HG02763 (cell line): Measurements from ENCODE around the gene CALY.

Source experiments
- ATAC-seq: cut with Tn5 transposase; IDR thresholded peaks from one replicate; pipeline ENCODE4 v1.9.1; 2021; ENCODE audit warnings: mild to moderate bottlenecking, moderate library complexity; ENCODE audit not compliant: unreplicated experiment

CALY gene

DNA sequence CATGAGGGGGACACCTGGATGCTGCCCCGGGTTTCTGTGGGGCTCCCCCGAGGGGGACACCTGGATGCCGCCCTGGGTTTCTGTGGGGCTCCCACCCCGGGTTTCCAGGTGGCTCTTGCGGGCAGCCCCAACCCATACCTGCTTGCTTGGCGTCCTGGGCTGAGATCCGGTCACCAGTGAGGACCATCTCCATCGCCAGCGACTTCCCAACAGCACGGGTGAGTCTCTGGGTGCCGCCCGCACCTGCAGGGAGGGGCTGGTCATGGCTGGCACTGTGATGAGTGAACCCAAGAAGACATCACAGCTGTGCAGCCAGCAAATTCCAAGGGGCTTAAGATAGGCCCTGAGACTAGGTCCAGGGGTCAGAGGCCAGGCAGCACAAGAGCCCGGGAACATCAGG is 30.1 kb upstream of the CALY start:
- no peak for ATAC-seq

- ATAC-seq, result no peak
These were observed 29.4 kb upstream of the CALY start for GRCh38 chr10:133366130-133366478.

- no peak for ATAC-seq
These were observed 28.9 kb upstream of the CALY start for GRCh38 chr10:133365461-133366129.

DNA sequence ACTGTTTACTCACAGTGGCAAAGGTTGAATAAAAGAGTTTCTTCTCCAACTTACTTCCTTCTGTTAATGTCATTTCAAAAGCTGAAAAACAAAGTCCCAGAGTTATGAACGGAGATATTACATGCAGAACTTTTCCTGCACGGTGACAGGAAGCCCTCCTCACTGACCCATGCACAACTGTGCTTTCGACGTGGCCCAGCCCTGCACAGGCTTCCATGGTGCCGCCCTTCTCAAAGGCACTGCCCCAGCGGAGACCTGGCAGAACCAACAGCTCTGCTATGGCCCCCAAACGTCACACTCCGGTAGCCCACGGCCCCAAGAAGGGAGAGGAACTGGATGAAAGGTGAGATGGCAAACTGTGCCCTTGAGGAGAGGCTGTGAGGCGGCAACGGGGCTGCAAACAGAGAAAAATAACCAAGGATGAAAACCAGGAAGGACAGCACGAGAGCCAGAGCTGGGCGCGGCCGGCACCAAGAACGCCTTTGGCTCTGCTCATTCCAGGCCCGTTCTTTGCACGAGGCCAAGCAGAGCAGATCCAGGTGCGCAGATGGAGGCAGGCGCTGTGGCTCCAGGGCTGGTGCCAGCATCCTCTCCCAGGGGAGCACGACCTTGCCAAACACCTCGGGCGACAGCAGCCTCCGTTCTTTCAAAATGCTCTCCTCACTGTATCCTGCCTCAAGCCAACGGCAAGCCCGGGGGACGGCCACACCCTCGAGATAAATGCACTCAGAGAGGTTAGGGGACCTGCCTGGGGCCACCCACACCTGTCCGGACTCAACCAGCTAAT is 28.1 kb upstream of the CALY start:
- ATAC-seq, result no peak

GRCh38 chr10:133362846-133363245 is 26.1 kb upstream of the CALY start:
- no peak for ATAC-seq

DNA sequence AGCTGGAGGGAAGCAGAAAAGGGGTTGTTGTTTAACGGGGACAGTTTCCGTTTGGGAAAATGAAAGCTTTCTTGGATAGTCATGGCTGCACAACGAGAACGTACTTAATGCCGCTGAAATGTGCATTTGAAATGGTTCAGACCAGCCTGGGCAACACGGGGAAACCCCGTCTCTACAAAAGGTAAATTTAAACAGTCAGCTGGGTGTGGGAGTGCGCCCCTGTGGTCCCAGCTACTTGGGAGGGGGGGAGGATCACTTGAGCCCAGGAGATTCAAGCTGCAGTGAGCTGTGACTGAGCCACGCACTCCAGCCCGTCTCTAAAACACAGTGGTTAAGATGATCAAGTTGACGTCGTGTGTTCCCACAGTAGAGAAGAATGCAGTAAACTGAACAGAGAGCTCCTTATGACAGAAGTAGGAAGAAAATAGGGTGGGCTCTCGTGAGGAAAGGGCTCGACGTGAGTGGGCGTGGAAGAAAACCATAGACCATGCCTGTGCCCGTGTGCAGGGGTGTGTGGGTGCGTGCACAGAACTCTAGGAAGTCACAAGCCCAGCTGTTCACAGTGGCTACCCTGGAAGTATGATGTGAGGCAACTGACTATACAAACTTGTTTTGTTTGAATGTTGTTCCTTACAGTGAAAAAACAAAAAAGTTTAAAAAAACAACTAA is 25.2 kb upstream of the CALY start:
- no peak for ATAC-seq

DNA sequence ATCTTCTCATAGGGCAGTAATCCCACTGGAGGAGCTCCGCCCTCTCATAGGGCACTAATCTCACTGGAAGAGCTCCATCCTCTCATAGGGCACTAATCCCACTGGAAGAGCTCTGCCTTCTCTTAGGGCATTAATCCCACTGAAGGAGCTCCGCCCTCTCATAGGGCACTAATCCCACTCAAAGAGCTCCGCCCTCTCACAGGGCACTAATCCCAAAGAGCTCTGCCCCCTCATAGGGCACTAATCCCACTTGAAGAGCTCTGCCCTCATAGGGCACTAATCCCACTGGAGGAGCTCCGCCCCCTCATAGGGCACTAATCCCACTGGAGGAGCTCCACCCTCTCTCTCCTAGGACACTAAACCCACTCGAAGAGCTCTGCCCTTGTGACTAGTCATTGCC is 24.5 kb upstream of the CALY start:
- no peak for ATAC-seq

GRCh38 chr10:133359972-133360610 is 23.4 kb upstream of the CALY start:
- ATAC-seq, result no peak

- no peak for ATAC-seq
These were observed 22.9 kb upstream of the CALY start for GRCh38 chr10:133359554-133359971.

- no peak for ATAC-seq
These were observed 22.2 kb upstream of the CALY start for GRCh38 chr10:133358925-133359310.

DNA sequence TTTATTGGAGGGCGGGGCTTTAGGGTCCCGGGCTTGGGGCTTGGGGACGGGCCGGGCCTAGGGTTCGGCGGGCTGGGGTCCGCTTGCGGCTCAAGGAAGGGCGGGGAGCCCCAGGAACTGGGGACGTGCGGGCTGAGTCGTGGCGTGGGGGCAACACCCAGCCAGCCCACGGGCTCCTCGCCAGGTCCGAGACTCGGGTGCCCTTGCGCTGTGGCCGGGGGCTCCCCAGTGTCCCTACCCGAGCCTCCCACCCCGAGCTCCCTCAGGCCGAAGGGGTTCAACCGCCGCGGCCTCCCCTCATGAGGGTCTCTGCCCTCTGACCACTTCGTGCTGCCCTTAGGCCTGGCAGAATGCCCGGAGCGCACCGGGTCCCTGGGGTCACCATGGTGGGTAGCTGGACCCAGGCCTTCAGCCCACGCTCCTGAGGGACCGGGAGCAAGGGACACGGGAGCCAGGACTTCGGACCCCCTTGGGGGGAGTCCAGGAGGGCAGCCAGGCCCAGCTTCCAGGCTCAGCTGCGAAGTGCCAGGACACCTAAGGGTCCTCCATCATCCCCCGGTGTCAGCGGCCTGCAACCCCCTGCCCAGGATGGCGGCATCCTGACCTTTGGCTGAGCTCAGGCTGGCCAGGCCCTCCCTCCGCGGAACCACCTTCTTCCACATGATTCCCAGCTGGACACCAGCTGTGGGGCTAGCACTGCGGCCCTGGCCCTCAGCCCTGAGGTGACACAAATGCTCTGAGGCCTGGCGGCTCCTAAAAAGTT is 21.6 kb upstream of the CALY start:
- no peak for ATAC-seq

GRCh38 chr10:133357285-133358161 is 20.8 kb upstream of the CALY start, which contains the start of gene FUOM:
FUOM (minus strand) TSS chr10:133358019; CDS start chr10:133358007, 12 bp downstream.
- ATAC-seq, result peak; percentile 52

DNA sequence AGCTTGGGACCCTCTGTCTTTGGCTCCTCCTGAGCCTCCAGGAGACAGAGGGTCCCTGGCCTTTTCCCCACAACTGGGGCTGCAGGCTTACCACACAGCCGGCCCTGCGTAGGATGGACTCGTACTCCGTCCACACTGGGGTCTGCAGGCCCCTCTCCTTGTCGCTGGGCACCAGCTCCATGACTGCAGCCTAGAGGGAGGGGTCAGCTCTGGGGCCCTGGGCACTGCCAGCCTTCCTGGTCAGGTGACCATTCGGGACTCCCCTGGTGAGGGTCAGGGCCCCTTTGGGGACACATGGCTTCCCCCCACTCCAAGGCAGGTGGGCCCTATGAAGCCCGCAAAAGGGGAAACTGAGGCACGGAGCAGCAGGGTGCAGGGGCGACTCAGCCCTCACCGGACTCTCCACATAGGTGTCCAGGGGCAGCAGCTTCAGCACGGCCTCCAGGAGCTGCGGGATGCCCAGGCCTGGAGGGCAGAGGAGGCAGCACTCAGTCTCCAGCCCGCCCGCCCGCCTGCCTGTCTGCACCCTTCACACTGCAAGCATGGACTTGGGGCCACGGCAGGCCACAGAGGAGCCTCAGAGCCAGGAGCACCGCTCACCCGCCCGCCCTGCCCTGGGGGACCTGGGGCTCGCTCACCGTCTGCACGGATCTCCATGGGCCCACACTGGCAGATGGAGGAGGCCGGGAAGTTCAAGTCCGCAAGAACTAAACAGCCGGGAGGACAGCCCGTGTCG is 20.0 kb upstream of the CALY start:
- no peak for ATAC-seq

GRCh38 chr10:133355991-133356390 is 19.3 kb upstream of the CALY start:
- no peak for ATAC-seq

- ATAC-seq, result no peak
These were observed 18.6 kb upstream of the CALY start for GRCh38 chr10:133355266-133355665.

DNA sequence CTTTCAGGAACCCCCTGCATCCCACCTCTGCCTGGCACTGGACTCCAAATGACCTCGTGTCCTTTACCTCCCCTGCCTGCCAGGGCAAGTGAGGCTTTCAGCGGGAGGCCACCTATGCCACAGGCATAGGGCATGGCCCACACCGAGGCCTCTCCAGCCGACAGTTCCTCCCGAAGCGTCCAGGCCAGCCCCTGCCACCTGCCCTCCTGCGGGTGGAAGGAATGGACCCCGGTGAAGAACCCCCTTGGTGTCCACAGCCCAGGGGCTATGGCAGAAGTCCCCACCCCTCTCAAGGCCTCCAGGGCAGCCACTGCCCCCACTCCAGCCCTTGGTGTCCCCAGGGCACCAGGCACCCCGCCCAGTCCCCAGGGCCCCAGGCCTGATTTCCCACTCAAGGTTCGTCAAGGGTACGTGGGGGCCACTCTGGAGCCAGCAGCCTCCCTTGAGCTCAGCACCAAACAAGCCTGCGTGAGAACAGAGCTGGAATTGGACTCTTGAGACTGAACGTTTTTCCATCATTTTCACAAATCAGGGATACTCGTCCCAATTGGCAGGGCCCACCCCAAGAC is 18.1 kb upstream of the CALY start:
- ATAC-seq, result no peak

GRCh38 chr10:133353988-133354605 is 17.4 kb upstream of the CALY start:
- ATAC-seq, result no peak

- no peak for ATAC-seq
These were observed 16.7 kb upstream of the CALY start for GRCh38 chr10:133353202-133353959.
